Aorta (tissue), 5 donors: ENCODE results near the gene PKNOX1. TPM values are rescaled to one million over a fixed set of nuclear protein-coding genes. Genes with fewer than 3 reads are reported as not detected.
"Not testable (repeated sequence)": the region's sequence is repeated elsewhere in the genome, so short reads cannot be mapped to it uniquely, and the experiment has no call there.

Source experiments
- ATAC-seq: fragments of 200-7000 bp; cut with Tn5 transposase; one replicate; pipeline ENCODE4 v1.9.1; 2022; ENCODE audit warnings: moderate library complexity; ENCODE audit not compliant: low FRiP score
- DNase-seq, 2 donors: peaks; one replicate each; pipeline ENCODE4 v3.0.0-alpha.2; 2020
- H3K27ac ChIP-seq, 2 donors: one replicate each; pipeline ENCODE4 v1.5.1; 2013; ENCODE audit warnings: low read length in 2 of 2, mild to moderate bottlenecking in 2 of 2, moderate library complexity in 2 of 2, control low read depth in 1 of 2, inconsistent platforms in 1 of 2, low read depth in 1 of 2
- H3K27me3 ChIP-seq, 2 donors: one replicate each; pipeline ENCODE4 v1.6.1; 2013; ENCODE audit warnings: control low read depth in 1 of 2, low read length in 1 of 2, mild to moderate bottlenecking in 1 of 2, moderate library complexity in 1 of 2; ENCODE audit not compliant: insufficient read depth in 2 of 2, control insufficient read depth in 1 of 2
- H3K36me3 ChIP-seq, 2 donors: one replicate each; pipeline ENCODE4 v1.6.1; 2013; ENCODE audit warnings: control low read depth in 1 of 2, low read length in 1 of 2, mild to moderate bottlenecking in 1 of 2; ENCODE audit not compliant: insufficient read depth in 2 of 2, control insufficient read depth in 1 of 2
- H3K4me1 ChIP-seq, 2 donors: one replicate each; pipeline ENCODE4 v1.6.1; 2013; ENCODE audit warnings: low read length in 2 of 2, control low read depth in 1 of 2, mild to moderate bottlenecking in 1 of 2, moderate library complexity in 1 of 2; ENCODE audit not compliant: insufficient read depth in 2 of 2, control insufficient read depth in 1 of 2
- H3K4me3 ChIP-seq, 2 donors: one replicate each; pipeline ENCODE4 v1.5.1; 2013; ENCODE audit warnings: low read length in 2 of 2, control low read depth in 1 of 2, mild to moderate bottlenecking in 1 of 2
- H3K9me3 ChIP-seq: one replicate; pipeline ENCODE4 v1.6.1; 2013; ENCODE audit warnings: mild to moderate bottlenecking, low read length; ENCODE audit not compliant: control insufficient read depth
- WGBS, 2 donors: extraction: QIAGEN DNeasy Blood & Tissue Kit; methylation state at CpG; one replicate each; pipeline ENCODE4 v1.1.7; 2013; 5-methylcytosine and 5-hydroxymethylcytosine counted together
- intact Hi-C, 2 donors: fragments of 100-400 bp; cut with DNase I; formaldehyde crosslinking; loops; one replicate each; pipeline versions ENCODE4 v1.14.2 to v1.15.0; 2022
- long read RNA-seq, 2 donors: library from polyadenylated mRNA; unstranded; transcript quantifications; one replicate each; pipeline ENCODE4 v2.0.0, GENCODE V29; 2020 to 2021
- polyA plus RNA-seq, 2 donors: library from polyadenylated mRNA; stranded (reverse); fragments of 200-250 nt; gene quantifications; one replicate each; pipeline ENCODE4 v1.2.3, GENCODE V29; 2013
- total RNA-seq, 2 donors: library from RNA; stranded (reverse); fragmentation: NEBNext Ultra II Directional; extraction: Animal tissue kit (Norgen Biotek cat#: 25700); gene quantifications; one replicate each; pipeline ENCODE4 v1.2.1, GENCODE V29; 2021
- donor health status: healthy with polysubstance abuse.
- donor health status: Bipolar disorder and iron deficiency.
- donor health status: DM: no; HTN: no; CAD: no.
- donor health status: DM: no; HTN: no; CAD: no.
- donor health status: DM: yes; HTN: yes; CAD: no.

The PKNOX1 gene
- total RNA-seq (10 to 100 TPM; 13.5 to 22.7 TPM), polyA plus RNA-seq (10 to 100 TPM in 1 of 2 donors, 1 to 10 TPM in 1; 3.8 to 11.2 TPM)
- long read RNA-seq, donor 1, full-length matches to known transcripts: 6 of 12 reads
- long read RNA-seq, donor 1, partial matches to known transcripts: 2 of 12 reads
- long read RNA-seq, donor 1, other reads (novel, unspliced or antisense): 4 of 12 reads
- long read RNA-seq, donor 2, full-length matches to known transcripts: 1 of 12 reads
- long read RNA-seq, donor 2, partial matches to known transcripts: 3 of 12 reads
- long read RNA-seq, donor 2, other reads (novel, unspliced or antisense): 8 of 12 reads

- Histone ChIP-seq H3K36me3 (no peaks in the 10 kb centered on the region), H3K4me3 (peak within 1 kb of the TSS; percentile 97 to 100), H3K9me3 (no peaks in the 10 kb centered on the region), H3K27ac (peak within 1 kb of the TSS; percentile 76 to 100), H3K27me3 (no peaks in the 10 kb centered on the region), H3K4me1 (no peaks in the 10 kb centered on the region)
- peak; percentile 99 for DNase-seq
- peak; percentile 98 for ATAC-seq
- intact Hi-C loops: loop anchor here (2.0 kb wide), 2 partner anchors 33 to 49 kb away; partner anchors contain the start of gene ERVH48-1 (in 1 of the 2)
- 0% methylated on average over 87 to 106 of the region's 106 CpGs for WGBS, 2 donors
These were observed at the start of gene PKNOX1 for GRCh38 chr21:42973991-42974831. Gene PKNOX1 (plus strand): TSS chr21:42974562. CDS start chr21:43004382, 29,820 bp downstream.

GRCh38 chr21:42925114-42925926, 49.0 kb upstream of the PKNOX1 start, which contains the start of gene ERVH48-1:
Gene ERVH48-1 (minus strand): TSS chr21:42925630. CDS start chr21:42919006, 6,624 bp downstream.
- intact Hi-C loops: loop anchor here in 1 of 2 donors (2.0 kb wide), 1 partner anchor 47 kb away; no protein-coding TSS in a partner anchor
- Histone ChIP-seq H3K27ac (no peak within 1 kb of the TSS), H3K27me3 (no peaks in the 10 kb centered on the region), H3K4me3 (no peak within 1 kb of the TSS), H3K9me3 (no peaks in the 10 kb centered on the region), H3K36me3 (no peaks in the 10 kb centered on the region), H3K4me1 (no peaks in the 10 kb centered on the region)
- ATAC-seq: no peak
- 92 to 93% methylated on average over 29 of the region's 29 CpGs for WGBS, 2 donors
- peak; percentile 42 to 55 for DNase-seq

- DNase-seq, intact Hi-C loops, ATAC-seq: not testable (repeated sequence)
These were observed 46.7 kb upstream of the PKNOX1 start for GRCh38 chr21:42927474-42928200.

GRCh38 chr21:42929969-42930368, 44.4 kb upstream of the PKNOX1 start:
- WGBS, 2 donors: 71 to 72% methylated on average over 3 of the region's 3 CpGs
- H3K36me3 ChIP-seq: no peaks in the 10 kb centered on the region
- H3K27me3 ChIP-seq: no peaks in the 10 kb centered on the region
- intact Hi-C loops: no loop called here
- H3K4me3 ChIP-seq: no peak overlapping the region
- no peaks in the 10 kb centered on the region for H3K4me1 ChIP-seq
- DNase-seq: no peak
- no peak for ATAC-seq
- no peak overlapping the region for H3K27ac ChIP-seq
- H3K9me3 ChIP-seq: no peaks in the 10 kb centered on the region

More at GRCh38 chr21:42927474-42928200, 46.7 kb upstream of the PKNOX1 start:
- not testable (repeated sequence) for H3K4me1 ChIP-seq, H3K9me3 ChIP-seq, H3K4me3 ChIP-seq, H3K27me3 ChIP-seq, H3K36me3 ChIP-seq, H3K27ac ChIP-seq
- 94 to 95% methylated on average over 23 of the region's 23 CpGs for WGBS, 2 donors

- intact Hi-C loops: no loop called here
These were observed 42.7 kb upstream of the PKNOX1 start for GRCh38 chr21:42931560-42932235.

GRCh38 chr21:42932378-42933136, 41.8 kb upstream of the PKNOX1 start:
- peak in 1 of 2 donors; percentile 60 for DNase-seq
- intact Hi-C loops, H3K9me3 ChIP-seq, H3K4me3 ChIP-seq, H3K27me3 ChIP-seq, H3K27ac ChIP-seq, ATAC-seq, H3K4me1 ChIP-seq, H3K36me3 ChIP-seq: not testable (repeated sequence)
- 93 to 96% methylated on average over 16 of the region's 16 CpGs for WGBS, 2 donors

More at GRCh38 chr21:42931560-42932235, 42.7 kb upstream of the PKNOX1 start:
- no peak overlapping the region for H3K27ac ChIP-seq
- 93 to 94% methylated on average over 13 of the region's 13 CpGs for WGBS, 2 donors
- no peaks in the 10 kb centered on the region for H3K9me3 ChIP-seq
- DNase-seq (peak in 1 of 2 donors; percentile 39), ATAC-seq (no peak)
- H3K4me3 ChIP-seq: no peak overlapping the region
- no peaks in the 10 kb centered on the region for H3K27me3 ChIP-seq
- H3K36me3 ChIP-seq: no peaks in the 10 kb centered on the region
- H3K4me1 ChIP-seq: no peaks in the 10 kb centered on the region
